NCI-H1694 (cell line): ENCODE measurements around the gene CATSPERB.
"Not testable (repeated sequence)": the region's sequence is repeated elsewhere in the genome, so short reads cannot be mapped to it uniquely, and the experiment has no call there.

Source experiments
- DNase-seq: peaks from one replicate; lab custom pipeline; 2025; lab: John Stamatoyannopoulos, UW

Gene CATSPERB

DNA sequence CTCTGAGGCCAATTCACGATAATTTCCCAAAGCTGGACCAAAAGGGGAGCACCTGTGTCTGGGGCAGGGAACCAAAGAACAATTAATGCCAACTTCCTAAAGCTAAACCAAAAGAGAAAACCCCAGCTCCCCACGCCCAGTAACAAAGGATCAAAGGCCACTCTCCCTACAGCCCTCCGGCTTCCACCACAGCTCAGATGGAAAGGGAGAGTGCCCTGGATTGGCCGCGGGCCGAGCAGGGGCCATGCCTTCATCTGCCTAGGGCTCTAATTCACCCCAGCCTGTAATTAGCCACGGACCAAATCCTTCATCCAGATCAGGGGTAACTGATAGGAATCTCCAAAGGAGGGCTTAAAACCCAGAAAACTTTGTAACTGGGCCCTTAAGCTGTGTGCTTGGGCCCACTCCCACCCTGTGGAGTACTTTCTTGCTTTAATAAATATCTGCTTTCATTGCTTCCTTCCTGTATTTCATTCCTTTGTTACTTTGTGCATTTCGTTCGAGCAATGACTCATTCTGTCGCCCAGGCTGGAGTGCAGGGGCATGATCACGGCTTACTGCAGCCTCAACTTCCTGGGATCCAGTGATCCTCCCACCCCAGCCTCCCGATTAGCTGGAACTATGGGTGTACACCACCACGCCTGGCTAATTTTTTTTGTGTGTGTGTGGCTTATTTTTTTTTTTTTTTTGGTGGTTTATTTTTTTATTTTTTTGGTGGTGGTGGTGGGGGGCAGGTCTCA lies 156.2 kb downstream of the CATSPERB start:
- no peak for DNase-seq

GRCh38 chr14:91573894-91574837 lies 157.7 kb downstream of the CATSPERB start:
- peak; percentile 78 for DNase-seq

DNA sequence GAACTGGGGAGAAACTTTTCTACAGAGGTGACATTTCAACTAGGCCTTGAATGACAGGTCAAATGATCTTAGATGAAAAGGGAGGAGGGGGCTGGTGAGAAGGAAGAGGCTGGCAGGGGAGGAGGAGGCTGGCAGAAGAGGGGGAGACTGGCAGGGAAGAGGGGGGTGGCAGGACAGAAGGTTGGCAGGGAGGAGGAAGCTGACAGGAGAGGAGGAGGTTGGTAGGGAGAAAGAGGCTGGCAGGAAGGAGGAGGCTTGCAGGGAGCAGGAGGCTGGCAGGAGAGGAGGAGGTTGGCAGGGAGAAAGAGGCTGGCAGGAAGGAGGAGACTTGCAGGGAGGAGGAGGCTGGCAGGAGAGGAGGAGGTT lies 158.4 kb downstream of the CATSPERB start:
- no peak for DNase-seq

DNA sequence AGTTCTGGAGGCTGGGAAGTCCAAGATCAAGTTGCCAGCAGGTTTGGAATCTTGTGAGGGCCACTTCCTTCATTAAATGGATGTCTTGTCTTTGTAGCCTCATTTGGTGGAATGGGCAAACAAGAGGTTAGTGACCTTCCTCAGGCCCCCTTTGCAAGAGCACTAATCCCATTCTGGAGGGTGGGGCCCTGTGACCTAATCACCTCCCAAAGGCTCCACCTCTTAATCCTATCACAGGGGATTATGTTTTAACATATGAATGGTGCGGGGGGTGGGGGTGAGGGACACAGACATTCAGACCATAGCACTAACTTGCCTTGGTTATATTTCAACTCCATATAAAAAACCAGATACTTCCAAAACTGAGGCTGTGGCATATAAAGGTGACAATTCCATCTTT lies 161.9 kb downstream of the CATSPERB start:
- no peak for DNase-seq

- no peak for DNase-seq
Measured at GRCh38 chr14:91569301-91569700, 162.6 kb downstream of the CATSPERB start.

DNA sequence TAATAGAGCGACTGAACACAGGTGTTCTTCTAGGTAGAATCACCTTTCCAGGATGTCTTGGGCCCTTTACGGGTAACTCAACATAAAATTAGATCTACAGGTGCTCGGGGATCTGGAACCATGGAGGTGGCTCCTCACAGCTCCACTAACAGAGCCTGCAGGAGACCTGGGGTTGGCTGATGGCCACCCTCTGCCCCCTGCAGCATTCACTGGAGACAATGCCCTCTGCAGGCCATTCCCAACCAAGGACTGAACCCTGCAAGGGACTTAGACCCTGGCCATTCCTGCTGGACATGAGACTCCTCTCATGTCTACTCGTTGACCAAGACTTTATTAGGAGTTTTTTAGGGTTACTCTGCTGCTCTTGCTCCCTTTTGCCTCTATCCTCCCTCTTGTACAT lies 163.3 kb downstream of the CATSPERB start:
- no peak for DNase-seq

DNA sequence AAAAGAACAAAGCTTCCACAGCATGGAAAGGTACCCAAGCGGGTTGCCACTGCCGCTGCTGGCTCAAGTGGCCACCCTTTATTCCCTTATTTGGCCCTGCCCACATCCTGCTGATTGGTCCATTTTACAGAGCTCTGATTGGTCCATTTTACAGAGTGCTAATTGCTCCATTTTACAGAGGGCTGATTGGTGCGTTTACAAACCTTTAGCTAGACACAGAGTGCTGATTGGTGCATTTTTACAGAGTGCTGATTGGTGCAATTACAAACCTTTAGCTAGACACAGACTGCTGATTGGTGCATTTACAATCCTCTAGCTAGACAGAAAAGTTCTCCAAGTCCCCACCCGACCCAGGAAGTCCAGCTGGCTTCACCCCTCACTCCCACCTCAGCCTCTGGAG lies 164.1 kb downstream of the CATSPERB start:
- DNase-seq, result not testable (repeated sequence)

DNA sequence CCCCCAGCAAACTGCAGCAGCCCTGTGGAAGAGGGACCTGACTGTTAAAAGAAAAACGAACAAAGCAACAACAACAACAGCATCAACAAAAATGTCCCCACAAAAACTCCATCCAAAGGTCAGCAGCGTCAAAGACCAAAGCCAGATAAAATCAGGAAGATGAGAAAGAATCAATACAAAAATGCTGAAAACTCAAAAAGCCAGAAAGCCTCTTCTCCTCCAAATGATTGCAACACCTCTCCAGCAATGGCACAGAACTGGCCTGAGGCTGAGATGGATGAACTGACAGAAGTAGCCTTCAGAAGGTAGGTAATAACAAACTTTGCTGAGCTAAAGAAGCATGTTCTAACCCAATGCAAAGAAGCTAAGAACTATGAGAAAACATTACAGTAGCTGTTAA lies 176.4 kb downstream of the CATSPERB start:
- no peak for DNase-seq

GRCh38 chr14:91554535-91555332 lies 177.2 kb downstream of the CATSPERB start:
- DNase-seq, result no peak

GRCh38 chr14:91548108-91548507 lies 183.8 kb downstream of the CATSPERB start:
- DNase-seq, result no peak

DNA sequence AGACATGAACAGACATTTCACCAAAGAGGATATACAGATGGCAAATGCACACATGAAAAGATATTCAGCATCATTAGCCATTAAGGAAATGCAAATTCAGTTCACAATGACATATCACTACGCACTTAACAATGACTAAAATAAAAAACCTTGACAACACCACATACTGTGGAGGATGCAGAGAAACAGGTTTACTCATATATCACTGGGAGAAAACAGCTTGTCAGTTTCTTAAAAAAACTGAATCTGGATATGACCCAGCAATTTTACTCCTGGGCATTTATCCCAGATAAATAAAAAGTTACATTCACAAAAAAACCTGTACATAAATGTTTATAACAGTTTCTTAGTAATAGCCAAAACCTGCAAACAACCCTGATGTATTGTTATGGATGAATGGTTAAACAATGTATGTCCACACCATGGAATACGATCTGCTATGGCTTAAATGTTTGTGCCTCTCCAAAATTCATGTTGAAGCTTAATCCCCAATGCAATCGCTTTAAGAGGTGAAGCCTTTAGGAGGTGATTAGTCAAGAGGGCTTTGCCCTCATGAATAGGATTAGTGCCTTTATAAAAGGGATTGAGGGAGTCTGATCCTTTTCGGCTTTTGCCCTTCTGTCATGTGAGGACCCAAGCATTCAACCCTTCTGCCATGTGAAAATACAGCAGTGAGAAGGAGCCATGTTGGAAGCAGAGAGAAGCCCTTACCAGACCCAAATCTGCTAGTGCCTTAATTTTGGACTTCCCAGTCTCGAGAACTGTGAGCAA lies 185.8 kb downstream of the CATSPERB start:
- DNase-seq, result peak; percentile 95

GRCh38 chr14:91545204-91545603 lies 186.7 kb downstream of the CATSPERB start:
- no peak for DNase-seq

DNA sequence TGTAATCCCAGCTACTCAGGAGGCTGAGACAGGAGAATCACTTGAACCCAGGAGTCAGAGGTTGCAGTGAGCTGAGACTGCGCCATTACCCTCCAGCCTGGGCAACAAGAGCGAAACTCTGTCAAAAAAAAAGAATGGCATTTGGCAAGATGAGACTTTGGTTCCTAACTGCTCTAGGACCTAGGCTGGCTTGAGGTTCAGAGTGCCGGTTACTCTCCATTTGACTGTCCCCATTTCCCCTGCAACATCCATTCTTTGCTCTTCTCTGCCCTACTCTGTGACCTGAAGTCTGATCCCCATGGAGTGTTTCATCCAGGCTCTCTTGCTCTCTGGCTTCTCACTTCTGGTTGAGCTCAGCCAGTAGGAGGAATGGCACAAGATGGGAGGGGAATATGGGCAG lies 195.6 kb downstream of the CATSPERB start:
- DNase-seq, result no peak

GRCh38 chr14:91534059-91534458 lies 197.8 kb downstream of the CATSPERB start:
- not testable (repeated sequence) for DNase-seq

GRCh38 chr14:91533623-91534022 lies 198.3 kb downstream of the CATSPERB start:
- DNase-seq, result no peak
